Transverse colon (tissue), 4 donors: ENCODE results near the gene LRRC75A. TPM values are rescaled to one million over a fixed set of nuclear protein-coding genes. Genes with fewer than 3 reads are reported as not detected.
A peak's percentile ranks its signal among the peaks of the same experiment; 100 is the strongest.

Experiments used
- DNase-seq: peaks from one replicate; pipeline ENCODE4 v3.0.0-alpha.2; 2019
- H3K27ac ChIP-seq, 4 donors: fragments of 200-600 bp; sonication (generic); 2 replicates each; pipeline ENCODE4 v1.5.1; 2016 to 2018; ENCODE audit warnings: inconsistent platforms in 4 of 4
- H3K27me3 ChIP-seq: fragments of 200-600 bp; sonication (generic); 2 replicates; pipeline ENCODE4 v1.5.1; 2017; ENCODE audit warnings: inconsistent platforms
- H3K36me3 ChIP-seq, 4 donors: fragments of 200-600 bp; sonication (generic); 2 replicates each; pipeline ENCODE4 v1.5.1; 2017 to 2019; ENCODE audit warnings: inconsistent platforms in 4 of 4
- H3K4me1 ChIP-seq, 4 donors: fragments of 200-600 bp; sonication (generic); 2 replicates each; pipeline ENCODE4 v1.5.1; 2017 to 2020; ENCODE audit warnings: inconsistent platforms in 4 of 4
- H3K4me3 ChIP-seq, 4 donors: fragments of 200-600 bp; sonication (generic); 1 replicate in 1 of 4; 2 replicates in 3 of 4; pipeline versions ENCODE4 v1.5.1 to v1.6.1; 2017 to 2019; ENCODE audit warnings: inconsistent platforms in 4 of 4
- H3K9me3 ChIP-seq, 2 donors: fragments of 200-600 bp; sonication (generic); 2 replicates each; pipeline ENCODE4 v1.5.1; 2017 to 2019; ENCODE audit warnings: inconsistent platforms in 2 of 2
- CTCF ChIP-seq, 5 experiments: fragments of 200-600 bp in 3 of 5; fragments of 450-650 bp in 2 of 5; sonication (generic) in 3 of 5; IDR thresholded peaks; 1 replicate in 2 of 5; 2 replicates in 3 of 5; pipeline ENCODE4 v1.5.1; 2016 to 2017; ENCODE audit warnings: antibody characterized with exemption in 5 of 5, inconsistent platforms in 3 of 5, mild to moderate bottlenecking in 2 of 5, moderate library complexity in 1 of 5
- EP300 ChIP-seq: sonication (generic); formaldehyde crosslinking; IDR thresholded peaks from one replicate; pipeline ENCODE4 v1.6.1; 2017; ENCODE audit warnings: antibody characterized with exemption, low read depth
- POLR2A ChIP-seq: fragments of 450-650 bp; IDR thresholded peaks from one replicate; pipeline ENCODE4 v1.6.1; 2016; ENCODE audit warnings: antibody characterized with exemption, mild to moderate bottlenecking, moderate library complexity
- POLR2AphosphoS5 ChIP-seq, 3 donors: sonication (generic); formaldehyde crosslinking; IDR thresholded peaks; one replicate each; pipeline ENCODE4 v1.6.1; 2016; ENCODE audit warnings: antibody characterized with exemption in 3 of 3
- WGBS, 2 donors: methylation state at CpG; one replicate each; pipeline ENCODE4 v1.1.5; 2018; ENCODE audit warnings: low coverage in 1 of 2; 5-methylcytosine and 5-hydroxymethylcytosine counted together
- in situ Hi-C, 4 donors: fragments of 200-750 bp; cut with MboI; loops; one replicate each; pipeline versions ENCODE4 v1.15.0 to v1.15.1; 2017; ENCODE audit warnings: low sequenced_read_pairs in 3 of 4, low pct_ligation_motif_present in 1 of 4, low pct_unique_long_range_greater_than_20kb in 1 of 4
- intact Hi-C: fragments of 100-400 bp; cut with DNase I; formaldehyde crosslinking; loops from one replicate; pipeline ENCODE4 v1.15.1; 2023; ENCODE audit warnings: low total_unique reads
- total RNA-seq, 4 donors: library from RNA; depleted of rRNA; stranded (reverse); fragments of >200 nt; gene quantifications; one replicate each; pipeline ENCODE4 v1.1.0, GENCODE V29; 2016

The LRRC75A gene
- total RNA-seq, 4 donors from 2014 or later = 67.9 to 194 (median 115) TPM

- in situ Hi-C loops (loop anchor here in 3 of 4 donors (5.0 to 25.0 kb wide), 3 partner anchors 54 to 149 kb away; partner anchors contain the start of gene CENPV (in 2 of the 3)), intact Hi-C loops (no loop called here)
- WGBS, 2 donors = 75 to 100% methylated on average over 1 of the region's 1 CpG
- no peak for TF ChIP-seq EP300
- no peak for TF ChIP-seq POLR2A
- TF ChIP-seq POLR2AphosphoS5 (IDR thresholded peaks at IDR 0.05) = no peak
- TF ChIP-seq CTCF (IDR thresholded peaks at IDR 0.05) = no peak
- no peak for DNase-seq
- H3K27ac ChIP-seq = no peak overlapping the region
- no peaks in the 10 kb centered on the region for H3K9me3 ChIP-seq
- H3K4me1 ChIP-seq = peaks cover 0 to 13% (median 6%) of the 10 kb centered on the region in 4 donors
- H3K4me3 ChIP-seq = no peak overlapping the region
- no peaks in the 10 kb centered on the region for H3K27me3 ChIP-seq
- H3K36me3 ChIP-seq = no peaks in the 10 kb centered on the region
These were observed 19.6 kb upstream of the LRRC75A start for GRCh38 chr17:16511593-16511992.

- TF ChIP-seq POLR2AphosphoS5 (IDR thresholded peaks at IDR 0.05) (peak in 1 of 3 donors; percentile 46), CTCF (IDR thresholded peaks at IDR 0.05) (peak in 4 of 5 experiments; percentile 10 to 60 (median 26)), POLR2A (no peak), EP300 (no peak)
- H3K27me3 ChIP-seq = no peaks in the 10 kb centered on the region
- peak; percentile 40 for DNase-seq
- peaks cover 0 to 26% (median 12%) of the 10 kb centered on the region in 4 donors for H3K4me1 ChIP-seq
- in situ Hi-C loops = loop anchor here in 2 of 4 donors (25.0 kb wide), 1 partner anchor 146 kb away; the partner anchor contains the start of gene CENPV (in 2 of the 2)
- H3K36me3 ChIP-seq = no peaks in the 10 kb centered on the region
- WGBS, 2 donors = 50 to 55% methylated on average over 4 to 8 of the region's 8 CpGs
- peak overlapping the region; percentile 65 to 76 (median 76) for H3K27ac ChIP-seq
- H3K4me3 ChIP-seq = no peak overlapping the region
- H3K9me3 ChIP-seq = no peaks in the 10 kb centered on the region
- intact Hi-C loops = no loop called here
These were observed 16.0 kb upstream of the LRRC75A start for GRCh38 chr17:16507918-16508533.

- DNase-seq = no peak
- no peaks in the 10 kb centered on the region for H3K9me3 ChIP-seq
- 95 to 100% methylated on average over 2 to 3 of the region's 3 CpGs for WGBS, 2 donors
- H3K27ac ChIP-seq = no peak overlapping the region
- H3K4me1 ChIP-seq = peaks cover 0 to 26% (median 12%) of the 10 kb centered on the region in 4 donors
- H3K36me3 ChIP-seq = no peaks in the 10 kb centered on the region
- intact Hi-C loops (no loop called here), in situ Hi-C loops (loop anchor here in 2 of 4 donors (25.0 kb wide), 1 partner anchor 144 kb away; the partner anchor contains the start of gene CENPV (in 2 of the 2))
- H3K27me3 ChIP-seq = no peaks in the 10 kb centered on the region
- H3K4me3 ChIP-seq = no peak overlapping the region
- TF ChIP-seq EP300 (no peak), CTCF (IDR thresholded peaks at IDR 0.05) (peak in 1 of 5 experiments; percentile 10)
These were observed 14.2 kb upstream of the LRRC75A start for GRCh38 chr17:16506188-16506587.

GRCh38 chr17:16504984-16505383, 13.0 kb upstream of the LRRC75A start:
- Histone ChIP-seq H3K4me3 (no peak overlapping the region), H3K27ac (peak overlapping the region; percentile 30 to 46 (median 40)), H3K4me1 (peaks cover 0 to 26% (median 12%) of the 10 kb centered on the region in 4 donors), H3K27me3 (no peaks in the 10 kb centered on the region), H3K9me3 (no peaks in the 10 kb centered on the region), H3K36me3 (no peaks in the 10 kb centered on the region)
- intact Hi-C loops = no loop called here
- TF ChIP-seq POLR2A = no peak
- no peak for TF ChIP-seq CTCF (IDR thresholded peaks at IDR 0.05)
- peak in 1 of 3 donors; percentile 59 for TF ChIP-seq POLR2AphosphoS5 (IDR thresholded peaks at IDR 0.05)
- in situ Hi-C loops = loop anchor here in 2 of 4 donors (25.0 kb wide), 1 partner anchor 143 kb away; the partner anchor contains the start of gene CENPV (in 2 of the 2)
- 50 to 58% methylated on average over 3 of the region's 3 CpGs for WGBS, 2 donors
- no peak for DNase-seq
